Mesothelial cell of epicardium (in vitro differentiated cells): ENCODE results near the gene SARS1. TPM values are rescaled to one million over a fixed set of nuclear protein-coding genes. Genes with fewer than 3 reads are reported as not detected.

Experiments
- DNase-seq, 2 experiments: peaks; one replicate each; pipeline ENCODE4 v3.0.0; 2021; ENCODE audit warnings: low spot score in 2 of 2; ENCODE audit not compliant: unreplicated experiment in 2 of 2
- H3K27ac Mint-ChIP-seq: 2 replicates; pipeline ENCODE4 v1.8.0; 2021; ENCODE audit warnings: mixed read lengths
- H3K27me3 Mint-ChIP-seq: 2 replicates; pipeline ENCODE4 v1.8.0; 2021; ENCODE audit warnings: low read depth, mixed read lengths
- H3K36me3 Mint-ChIP-seq: 2 replicates; pipeline ENCODE4 v1.8.0; 2021; ENCODE audit warnings: mixed read lengths
- H3K4me1 Mint-ChIP-seq: 2 replicates; pipeline ENCODE4 v1.8.0; 2021; ENCODE audit warnings: mixed read lengths
- H3K4me3 Mint-ChIP-seq: 2 replicates; pipeline ENCODE4 v1.8.0; 2021; ENCODE audit warnings: mild to moderate bottlenecking, moderate library complexity, mixed read lengths
- H3K9me3 Mint-ChIP-seq: 2 replicates; pipeline ENCODE4 v1.8.0; 2021; ENCODE audit warnings: mixed read lengths
- total RNA-seq: library from RNA; stranded (reverse); gene quantifications from 3 replicates; pipeline ENCODE4 v1.2.1, GENCODE V29; 2021
- TF ChIP-seq, protein P1 (sequence below): fragments of 200-600 bp; sonication (generic); IDR thresholded peaks from one replicate; pipeline ENCODE4 v1.5.0; 2021; ENCODE audit warnings: antibody characterized with exemption; ENCODE audit not compliant: unreplicated experiment

The SARS1 gene
- total RNA-seq, 1 donor from 2014 or later: 104 TPM

DNA sequence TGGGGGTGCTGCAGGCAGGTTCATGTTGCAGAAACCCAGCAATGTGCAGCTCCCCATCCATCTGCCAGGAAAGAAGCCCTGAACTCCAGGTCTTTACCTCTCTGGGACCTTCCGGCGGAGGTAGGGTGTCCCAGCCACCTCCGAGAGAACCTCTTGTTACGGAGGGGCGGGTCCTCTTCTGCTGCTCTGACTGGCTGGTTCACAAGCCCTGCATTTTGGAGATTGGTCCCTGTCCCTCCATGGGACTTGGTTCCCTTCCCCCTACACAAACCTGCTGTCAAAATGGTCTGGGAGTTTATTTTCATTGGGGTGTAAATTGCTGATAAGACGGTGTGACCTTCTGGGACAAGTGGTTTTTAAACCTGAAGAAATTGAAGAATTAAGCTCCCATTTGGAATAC is 27.6 kb downstream of the SARS1 start:
- no peaks in the 10 kb centered on the region for H3K9me3 Mint-ChIP-seq
- no peak for DNase-seq
- no peak overlapping the region for H3K27ac Mint-ChIP-seq
- H3K27me3 Mint-ChIP-seq: peaks cover 6% of the 10 kb centered on the region
- peaks cover 24% of the 10 kb centered on the region for H3K4me1 Mint-ChIP-seq
- no peak overlapping the region for H3K4me3 Mint-ChIP-seq
- TF ChIP-seq, protein P1, sequence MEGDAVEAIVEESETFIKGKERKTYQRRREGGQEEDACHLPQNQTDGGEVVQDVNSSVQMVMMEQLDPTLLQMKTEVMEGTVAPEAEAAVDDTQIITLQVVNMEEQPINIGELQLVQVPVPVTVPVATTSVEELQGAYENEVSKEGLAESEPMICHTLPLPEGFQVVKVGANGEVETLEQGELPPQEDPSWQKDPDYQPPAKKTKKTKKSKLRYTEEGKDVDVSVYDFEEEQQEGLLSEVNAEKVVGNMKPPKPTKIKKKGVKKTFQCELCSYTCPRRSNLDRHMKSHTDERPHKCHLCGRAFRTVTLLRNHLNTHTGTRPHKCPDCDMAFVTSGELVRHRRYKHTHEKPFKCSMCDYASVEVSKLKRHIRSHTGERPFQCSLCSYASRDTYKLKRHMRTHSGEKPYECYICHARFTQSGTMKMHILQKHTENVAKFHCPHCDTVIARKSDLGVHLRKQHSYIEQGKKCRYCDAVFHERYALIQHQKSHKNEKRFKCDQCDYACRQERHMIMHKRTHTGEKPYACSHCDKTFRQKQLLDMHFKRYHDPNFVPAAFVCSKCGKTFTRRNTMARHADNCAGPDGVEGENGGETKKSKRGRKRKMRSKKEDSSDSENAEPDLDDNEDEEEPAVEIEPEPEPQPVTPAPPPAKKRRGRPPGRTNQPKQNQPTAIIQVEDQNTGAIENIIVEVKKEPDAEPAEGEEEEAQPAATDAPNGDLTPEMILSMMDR: no peak
- peaks cover 5% of the 10 kb centered on the region for H3K36me3 Mint-ChIP-seq

DNA sequence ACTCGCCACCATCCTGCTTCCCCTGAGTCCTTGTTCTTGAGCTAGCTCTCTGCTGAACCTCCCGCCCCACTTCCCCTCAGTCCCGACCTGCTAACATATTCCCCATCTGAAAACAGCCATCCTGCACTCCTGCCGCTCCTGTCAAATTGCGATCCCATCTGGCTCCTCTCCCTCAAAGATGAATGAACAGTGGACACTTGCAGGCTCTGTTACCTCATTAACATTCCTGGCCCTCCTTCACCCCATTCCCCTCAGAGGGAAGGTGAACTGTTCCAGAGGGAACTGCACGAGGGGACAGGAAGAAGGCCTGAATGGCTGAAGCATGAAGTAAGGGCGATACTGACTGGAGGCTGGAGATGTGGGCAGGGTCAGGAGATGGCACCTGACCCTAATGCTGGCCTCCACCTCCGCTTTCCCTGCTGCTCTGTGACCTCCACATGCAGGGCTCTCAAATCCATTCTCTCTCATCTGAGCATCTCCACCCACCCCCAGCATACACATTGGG is 28.2 kb downstream of the SARS1 start:
- DNase-seq: no peak
- H3K27me3 Mint-ChIP-seq: peaks cover 6% of the 10 kb centered on the region
- peaks cover 5% of the 10 kb centered on the region for H3K36me3 Mint-ChIP-seq
- peaks cover 24% of the 10 kb centered on the region for H3K4me1 Mint-ChIP-seq
- H3K9me3 Mint-ChIP-seq: no peaks in the 10 kb centered on the region
- peak overlapping the region; percentile 6 for H3K27ac Mint-ChIP-seq
- TF ChIP-seq, protein P1: no peak
- H3K4me3 Mint-ChIP-seq: no peak overlapping the region

DNA sequence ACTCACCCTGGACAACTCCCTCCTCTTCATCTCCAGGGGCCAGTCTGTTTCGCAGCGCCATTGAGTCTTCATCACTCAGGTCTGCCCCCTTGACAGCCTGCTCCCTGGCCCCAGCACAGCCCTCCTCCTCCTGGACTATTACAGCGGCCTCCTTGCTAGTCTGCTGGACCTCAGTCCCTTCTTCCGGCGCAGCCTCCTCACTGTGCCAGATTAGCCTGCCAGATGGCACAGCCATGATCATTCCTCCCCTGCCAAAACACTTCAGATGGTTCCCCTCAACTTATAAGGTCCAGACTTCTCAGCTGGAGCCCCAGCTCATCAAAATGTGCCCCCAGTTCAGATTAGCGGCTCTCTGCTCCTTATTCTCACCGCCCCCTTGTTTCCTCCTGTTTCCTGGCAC is 28.7 kb downstream of the SARS1 start:
- peaks cover 24% of the 10 kb centered on the region for H3K4me1 Mint-ChIP-seq
- H3K4me3 Mint-ChIP-seq: no peak overlapping the region
- DNase-seq: no peak
- TF ChIP-seq, protein P1: no peak
- H3K36me3 Mint-ChIP-seq: peaks cover 3% of the 10 kb centered on the region
- H3K27me3 Mint-ChIP-seq: peaks cover 6% of the 10 kb centered on the region
- H3K27ac Mint-ChIP-seq: peak overlapping the region; percentile 0
- no peaks in the 10 kb centered on the region for H3K9me3 Mint-ChIP-seq

DNA sequence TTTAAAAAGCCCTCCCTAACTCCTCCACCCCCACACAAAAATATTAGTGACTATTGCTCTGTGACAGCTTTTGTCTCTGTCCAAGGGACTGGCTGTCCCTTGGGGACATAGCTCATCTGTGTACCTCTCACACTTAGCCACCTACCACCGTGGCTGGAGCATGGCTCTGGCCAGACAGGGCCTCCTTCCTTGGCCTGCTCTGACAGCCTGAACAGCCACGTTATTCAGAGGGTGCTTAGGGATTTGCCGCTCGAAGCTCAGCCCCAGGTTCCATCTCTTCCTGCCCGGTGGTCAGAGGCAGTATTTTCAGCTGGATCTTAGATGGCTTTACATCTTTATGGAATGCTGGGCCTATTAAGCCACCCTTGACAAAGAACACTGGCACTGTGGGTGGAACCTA is 29.5 kb downstream of the SARS1 start:
- Mint-ChIP-seq H3K4me3 (no peak overlapping the region), H3K36me3 (no peaks in the 10 kb centered on the region), H3K4me1 (peaks cover 24% of the 10 kb centered on the region), H3K27me3 (peaks cover 6% of the 10 kb centered on the region), H3K27ac (no peak overlapping the region), H3K9me3 (no peaks in the 10 kb centered on the region)
- TF ChIP-seq, protein P1: no peak
- no peak for DNase-seq

DNA sequence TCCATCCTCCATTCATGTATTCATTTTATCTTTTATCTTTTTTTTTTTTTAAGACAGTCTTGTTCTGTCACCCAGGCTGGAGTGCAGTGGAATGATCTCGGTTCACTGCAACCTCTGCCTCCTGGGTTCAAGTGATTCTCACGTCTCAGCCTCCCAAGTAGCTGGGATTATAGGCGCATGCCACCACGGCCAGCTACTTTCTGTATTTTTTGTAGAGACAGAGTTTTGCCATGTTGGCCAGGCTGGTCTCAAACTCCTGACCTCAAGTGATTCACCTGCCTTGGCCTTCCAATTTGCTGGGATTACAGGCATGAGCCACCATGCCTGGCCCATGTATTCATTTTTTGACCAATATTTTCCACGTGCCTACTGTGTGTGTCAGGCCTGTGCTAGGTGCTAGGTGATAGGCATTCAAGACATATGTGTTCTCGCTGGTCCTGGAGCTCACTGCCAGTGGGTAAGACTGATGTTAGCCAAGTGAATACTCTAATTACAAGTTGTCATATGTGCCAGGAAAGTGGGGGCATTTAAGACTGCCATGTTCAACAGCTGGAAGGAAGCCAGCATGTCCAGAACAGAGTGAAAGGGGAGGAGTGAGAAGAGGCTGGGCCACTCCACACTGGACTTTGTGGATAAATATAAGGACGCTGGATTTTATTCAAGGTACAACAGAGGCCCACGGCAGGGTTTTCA is 30.3 kb downstream of the SARS1 start:
- Mint-ChIP-seq H3K9me3 (no peaks in the 10 kb centered on the region), H3K27me3 (peaks cover 6% of the 10 kb centered on the region), H3K4me1 (peaks cover 24% of the 10 kb centered on the region)

More for the DNA sequence above, 30.3 kb downstream of the SARS1 start:
- TF ChIP-seq, protein P1: no peak
- no peak overlapping the region for H3K27ac Mint-ChIP-seq
- no peak for DNase-seq
- H3K4me3 Mint-ChIP-seq: no peak overlapping the region
- no peaks in the 10 kb centered on the region for H3K36me3 Mint-ChIP-seq
